Measurements from ENCODE around the gene PSPH. TPM values are rescaled to one million over a fixed set of nuclear protein-coding genes. Genes with fewer than 3 reads are reported as not detected.
"Not testable (repeated sequence)": the region's sequence is repeated elsewhere in the genome, so short reads cannot be mapped to it uniquely, and the experiment has no call there.

The PSPH gene
- total RNA-seq, 3 donors from 2014 or later = 11.4 to 17.7 (median 14.4) TPM

DNA sequence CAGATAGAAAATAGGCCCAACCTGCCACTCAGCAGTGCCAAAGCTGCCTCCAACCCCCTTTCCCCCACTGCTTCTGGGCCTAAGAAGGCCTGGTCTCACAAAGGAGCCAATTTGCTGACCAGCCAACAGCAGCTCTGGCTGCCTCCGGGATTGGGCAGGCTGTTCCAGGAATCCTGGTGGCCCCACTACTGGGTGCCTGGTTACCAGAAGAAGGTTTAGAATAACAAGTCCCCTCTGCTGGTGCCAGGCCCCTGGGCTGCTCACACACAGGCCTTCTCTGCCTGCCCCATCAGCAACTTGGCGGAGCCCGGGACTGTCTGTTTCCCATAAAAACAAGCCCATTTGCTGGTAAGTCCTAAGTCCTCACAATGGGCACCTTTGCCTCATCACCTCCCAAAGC is 40.3 kb upstream of the PSPH start:
- intact Hi-C loops (cut with DNase I; ENCODE audit: low total_unique reads) = no loop called here

DNA sequence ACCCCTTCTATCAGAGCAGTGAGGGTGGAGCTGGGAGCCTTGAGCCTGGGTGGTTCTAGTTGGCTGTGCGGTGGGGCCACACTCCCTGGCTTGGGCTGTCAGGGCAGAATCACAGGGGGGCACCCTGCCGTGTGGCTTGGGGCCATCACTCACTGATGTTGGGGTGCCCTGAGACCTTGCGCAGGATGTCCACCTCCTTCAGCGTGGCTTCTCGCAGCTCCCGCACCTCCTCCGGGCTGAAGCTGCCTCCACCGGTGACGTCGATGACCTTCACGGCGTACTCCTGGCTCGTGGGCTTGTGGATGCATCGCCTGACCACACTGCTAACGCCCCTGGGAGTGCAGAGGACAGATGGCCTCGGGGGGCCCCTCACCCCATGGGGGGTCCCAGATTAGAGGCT is 36.2 kb upstream of the PSPH start:
- intact Hi-C loops (cut with DNase I; ENCODE audit: low total_unique reads) = no loop called here
- no peak for DNase-seq (ENCODE audit: low spot score in 2 of 2)
- no peak overlapping the region for H3K27ac ChIP-seq
- TF ChIP-seq POLR2A (IDR thresholded peaks at IDR 0.05) (no peak), POLR2AphosphoS5 (IDR thresholded peaks at IDR 0.05) (no peak)
- TF ChIP-seq, protein P1, sequence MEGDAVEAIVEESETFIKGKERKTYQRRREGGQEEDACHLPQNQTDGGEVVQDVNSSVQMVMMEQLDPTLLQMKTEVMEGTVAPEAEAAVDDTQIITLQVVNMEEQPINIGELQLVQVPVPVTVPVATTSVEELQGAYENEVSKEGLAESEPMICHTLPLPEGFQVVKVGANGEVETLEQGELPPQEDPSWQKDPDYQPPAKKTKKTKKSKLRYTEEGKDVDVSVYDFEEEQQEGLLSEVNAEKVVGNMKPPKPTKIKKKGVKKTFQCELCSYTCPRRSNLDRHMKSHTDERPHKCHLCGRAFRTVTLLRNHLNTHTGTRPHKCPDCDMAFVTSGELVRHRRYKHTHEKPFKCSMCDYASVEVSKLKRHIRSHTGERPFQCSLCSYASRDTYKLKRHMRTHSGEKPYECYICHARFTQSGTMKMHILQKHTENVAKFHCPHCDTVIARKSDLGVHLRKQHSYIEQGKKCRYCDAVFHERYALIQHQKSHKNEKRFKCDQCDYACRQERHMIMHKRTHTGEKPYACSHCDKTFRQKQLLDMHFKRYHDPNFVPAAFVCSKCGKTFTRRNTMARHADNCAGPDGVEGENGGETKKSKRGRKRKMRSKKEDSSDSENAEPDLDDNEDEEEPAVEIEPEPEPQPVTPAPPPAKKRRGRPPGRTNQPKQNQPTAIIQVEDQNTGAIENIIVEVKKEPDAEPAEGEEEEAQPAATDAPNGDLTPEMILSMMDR (IDR thresholded peaks at IDR 0.05) = no peak
- H3K36me3 ChIP-seq = no peaks in the 10 kb centered on the region
- no peak overlapping the region for H3K4me3 ChIP-seq
- no peaks in the 10 kb centered on the region for H3K9me3 ChIP-seq
- H3K4me1 ChIP-seq = peaks cover 0 to under 1% of the 10 kb centered on the region in 2 donors
- H3K27me3 ChIP-seq = no peaks in the 10 kb centered on the region

More for the DNA sequence above, 40.3 kb upstream of the PSPH start:
- TF ChIP-seq POLR2AphosphoS5 (IDR thresholded peaks at IDR 0.05) (no peak), POLR2A (IDR thresholded peaks at IDR 0.05) (no peak)
- TF ChIP-seq, protein P1 (IDR thresholded peaks at IDR 0.05) = no peak
- no peaks in the 10 kb centered on the region for H3K9me3 ChIP-seq
- peak overlapping the region; percentile 58 to 67 for H3K27ac ChIP-seq
- H3K4me3 ChIP-seq = no peak overlapping the region
- H3K36me3 ChIP-seq = no peaks in the 10 kb centered on the region
- DNase-seq (ENCODE audit: low spot score in 2 of 2) = peak; percentile 61 to 62
- H3K4me1 ChIP-seq = peaks cover 4 to 7% of the 10 kb centered on the region in 2 donors
- H3K27me3 ChIP-seq = no peaks in the 10 kb centered on the region

DNA sequence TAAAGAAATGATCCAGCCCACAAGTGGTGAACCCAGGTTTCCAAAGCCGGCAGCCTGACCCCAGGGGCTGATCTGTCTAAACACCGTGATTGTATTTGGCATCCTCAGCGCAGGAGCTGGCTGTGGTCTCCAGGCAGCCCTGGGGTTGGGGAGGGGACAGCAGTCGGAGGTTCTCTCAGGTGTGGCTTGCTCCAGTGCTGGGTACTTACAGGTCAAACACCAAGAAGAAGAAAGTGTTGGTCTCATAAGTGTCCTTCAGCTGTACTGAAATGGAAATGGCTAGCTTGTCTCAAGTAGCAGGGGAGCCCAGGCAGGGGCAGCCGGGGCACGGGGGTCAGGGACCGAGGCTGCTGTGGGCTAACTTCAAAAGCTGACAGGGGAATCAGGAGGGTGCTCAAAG is 35.5 kb upstream of the PSPH start:
- DNase-seq (ENCODE audit: low spot score in 2 of 2) = no peak
- H3K36me3 ChIP-seq = no peaks in the 10 kb centered on the region
- intact Hi-C loops (cut with DNase I; ENCODE audit: low total_unique reads) = no loop called here
- H3K27ac ChIP-seq = no peak overlapping the region
- no peaks in the 10 kb centered on the region for H3K27me3 ChIP-seq
- no peak overlapping the region for H3K4me3 ChIP-seq
- TF ChIP-seq POLR2A (IDR thresholded peaks at IDR 0.05) (no peak), POLR2AphosphoS5 (IDR thresholded peaks at IDR 0.05) (no peak)
- TF ChIP-seq, protein P1 (IDR thresholded peaks at IDR 0.05) = no peak
- no peaks in the 10 kb centered on the region for H3K4me1 ChIP-seq
- no peaks in the 10 kb centered on the region for H3K9me3 ChIP-seq

DNA sequence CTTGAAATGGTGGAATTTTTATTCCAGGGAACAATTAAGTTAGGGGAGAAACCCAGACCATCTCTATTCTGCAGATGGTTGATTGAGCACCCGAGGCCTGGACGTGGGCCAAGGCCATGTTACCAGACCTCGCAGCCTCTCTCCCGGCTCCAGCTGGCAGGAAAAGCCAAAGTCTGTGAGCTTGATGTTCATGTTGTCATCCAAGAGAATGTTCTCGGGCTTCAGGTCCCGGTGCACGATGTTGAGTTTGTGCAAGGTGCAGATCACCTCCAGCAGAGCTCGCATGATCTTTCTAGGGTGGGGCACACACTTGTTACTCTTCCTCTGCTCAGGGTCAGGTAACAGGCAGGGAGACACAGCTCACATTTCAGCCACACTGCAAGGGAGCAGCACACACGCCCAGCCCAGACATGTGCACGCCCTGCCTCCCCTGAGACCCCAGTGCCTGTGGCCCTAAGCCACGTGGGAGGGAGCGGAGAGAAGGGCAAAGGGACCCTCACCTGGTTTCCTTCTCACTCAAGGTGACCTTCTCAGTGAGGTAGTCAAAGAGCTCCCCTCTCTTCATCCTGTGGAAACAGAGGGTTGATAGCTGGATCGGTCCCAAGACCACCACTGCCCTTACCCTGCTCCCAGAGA is 32.0 kb upstream of the PSPH start:
- intact Hi-C loops (cut with DNase I; ENCODE audit: low total_unique reads) = no loop called here
- Histone ChIP-seq H3K9me3 (no peaks in the 10 kb centered on the region), H3K27me3 (no peaks in the 10 kb centered on the region), H3K4me3 (no peak overlapping the region), H3K27ac (no peak overlapping the region), H3K4me1 (peaks cover 7 to 22% of the 10 kb centered on the region in 2 donors), H3K36me3 (no peaks in the 10 kb centered on the region)
- no peak for DNase-seq (ENCODE audit: low spot score in 2 of 2)
- TF ChIP-seq POLR2A (IDR thresholded peaks at IDR 0.05) (no peak), POLR2AphosphoS5 (IDR thresholded peaks at IDR 0.05) (no peak)
- TF ChIP-seq, protein P1 (IDR thresholded peaks at IDR 0.05) = no peak

DNA sequence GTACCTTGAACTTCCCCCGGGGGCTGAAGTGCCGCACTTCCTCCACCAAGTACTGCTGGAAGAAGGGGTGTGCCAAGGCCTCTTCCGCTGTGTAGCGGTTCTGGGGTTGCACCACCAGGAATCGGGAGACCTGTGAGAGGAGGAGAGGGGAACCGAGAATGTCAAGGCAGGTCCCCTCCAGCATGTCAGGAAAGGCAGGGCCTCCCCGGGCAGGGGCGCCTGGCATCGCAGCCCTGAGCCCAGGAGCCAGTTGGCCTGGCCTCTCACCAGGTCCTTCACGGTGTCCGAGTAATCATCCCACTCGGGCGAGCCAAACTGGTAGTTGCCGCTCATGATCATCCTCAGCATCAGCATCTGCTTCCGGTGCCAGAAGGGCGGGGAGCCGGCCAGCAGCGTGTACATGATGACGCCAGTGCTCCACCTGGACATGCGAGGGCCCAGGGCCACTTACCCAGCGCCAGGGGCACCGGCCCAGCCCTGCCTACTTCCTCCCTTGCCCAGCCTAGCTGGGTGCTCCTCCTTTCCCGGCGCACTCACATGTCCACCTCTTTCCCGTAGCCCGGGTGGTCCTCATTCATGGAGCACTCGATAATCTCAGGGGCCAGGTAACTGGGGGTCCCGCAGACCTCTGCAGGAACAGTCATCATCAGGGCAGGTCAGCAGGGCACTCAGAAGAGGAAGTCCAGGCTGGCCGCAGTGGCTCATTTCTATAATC is 30.5 kb upstream of the PSPH start:
- peak overlapping the region in 1 of 2 donors; percentile 92 for H3K27ac ChIP-seq
- no peaks in the 10 kb centered on the region for H3K9me3 ChIP-seq
- intact Hi-C loops (cut with DNase I; ENCODE audit: low total_unique reads) = no loop called here
- no peak for TF ChIP-seq POLR2A (IDR thresholded peaks at IDR 0.05)
- TF ChIP-seq, protein P1 (IDR thresholded peaks at IDR 0.05) = no peak
- TF ChIP-seq POLR2AphosphoS5 (IDR thresholded peaks at IDR 0.05) = no peak
- H3K27me3 ChIP-seq = no peaks in the 10 kb centered on the region
- H3K36me3 ChIP-seq = no peaks in the 10 kb centered on the region
- no peak overlapping the region for H3K4me3 ChIP-seq
- H3K4me1 ChIP-seq = peaks cover 7 to 22% of the 10 kb centered on the region in 2 donors
- DNase-seq (ENCODE audit: low spot score in 2 of 2) = no peak

DNA sequence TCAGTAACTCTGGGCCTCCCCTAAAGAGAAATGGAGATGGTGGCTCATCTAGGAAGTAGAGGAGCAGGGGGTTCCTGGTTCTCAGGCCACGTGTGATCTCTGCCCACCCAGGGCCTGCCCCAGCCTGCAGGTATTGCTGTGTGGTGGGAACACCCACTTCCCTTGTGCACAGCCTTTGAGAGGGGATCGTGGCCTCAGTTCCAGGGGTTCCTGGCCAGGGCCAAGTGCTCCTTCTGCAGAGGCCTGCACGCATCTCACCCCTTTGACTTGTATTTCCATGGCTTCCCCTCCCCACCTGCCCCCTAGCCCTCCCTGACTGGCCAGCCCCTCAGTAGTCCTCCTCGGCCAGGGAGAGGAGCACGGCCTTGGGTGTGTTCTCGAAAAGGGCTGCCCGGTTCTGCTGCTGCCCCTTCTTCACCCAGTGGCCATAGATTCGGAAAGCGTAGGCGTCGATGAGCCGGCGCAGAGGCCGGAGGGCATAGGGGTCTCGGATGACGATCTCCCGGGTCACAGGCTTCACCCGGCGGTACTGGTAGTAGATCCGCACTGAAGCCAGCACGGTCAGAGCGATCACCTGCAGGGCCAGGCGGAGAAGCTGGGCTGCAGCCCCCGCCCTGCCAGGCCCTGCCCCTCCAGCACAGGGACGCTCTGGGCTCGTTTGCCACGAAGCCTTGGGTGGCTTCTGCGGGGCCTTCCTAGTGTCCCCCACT is 29.6 kb upstream of the PSPH start:
- H3K9me3 ChIP-seq; intact Hi-C loops (cut with DNase I; ENCODE audit: low total_unique reads); DNase-seq (ENCODE audit: low spot score in 2 of 2); H3K4me3 ChIP-seq; H3K27me3 ChIP-seq; H3K36me3 ChIP-seq: not testable (repeated sequence)
- peaks cover 7 to 22% of the 10 kb centered on the region in 2 donors for H3K4me1 ChIP-seq
- H3K27ac ChIP-seq = peak overlapping the region; percentile 72 to 92
